ENCODE results near the gene AGBL1. TPM values are rescaled to one million over a fixed set of nuclear protein-coding genes. Genes with fewer than 3 reads are reported as not detected.

AGBL1 gene
- total RNA-seq, 1 experiment from 2014 or later = not detected

GRCh38 chr15:86872782-86873181 lies 793.1 kb downstream of the AGBL1 start:
- no peak overlapping the region for H4K91ac ChIP-seq (ENCODE audit: insufficient read length, low read depth, low read length)
- Mint-ChIP-seq H3K27ac (no peak overlapping the region), H3K4me1 (peaks cover 0 to 5% of the 10 kb centered on the region in 2 experiments; a peak in 2 of 4 replicates), H3K4me3 (no peak overlapping the region), H3K27me3 (ENCODE audit: low read depth) (no peaks in the 10 kb centered on the region), H3K36me3 (ENCODE audit: insufficient read depth in 1 of 3, low read depth in 3 of 3) (no peaks in the 10 kb centered on the region), H3K9me3 (no peaks in the 10 kb centered on the region)
- H2BK20ac ChIP-seq (ENCODE audit: low read depth, low read length, poor library complexity, severe bottlenecking) = no peak overlapping the region
- no peaks in the 10 kb centered on the region for H3K79me2 ChIP-seq (ENCODE audit: insufficient read depth, low read length)
- H4K8ac ChIP-seq (replicated peaks; ENCODE audit: insufficient read length, low read depth, low read length) = no peak overlapping the region
- no peak overlapping the region for H2AK5ac ChIP-seq (ENCODE audit: insufficient read length, low read length)
- no peak for TF ChIP-seq CTCF (conservative IDR thresholded peaks at IDR 0.05)
- no peak for DNase-seq
- H2BK15ac ChIP-seq (ENCODE audit: low read depth, low read length) = no peak overlapping the region
- no CpG with 5 or more reads among the region's 1 CpG for WGBS (ENCODE audit: extremely low coverage, insufficient read length, low lambda C conversion rate)
- H2BK120ac ChIP-seq (ENCODE audit: low read depth, low read length, poor library complexity, severe bottlenecking) = no peak overlapping the region
- H3T11ph ChIP-seq (ENCODE audit: low read length) = no peak overlapping the region
- H3K14ac ChIP-seq (ENCODE audit: insufficient read depth, low read length) = no peak overlapping the region
- no peak overlapping the region for H3K23ac ChIP-seq (ENCODE audit: insufficient read length, low read depth, low read length)
- H3K9ac ChIP-seq (ENCODE audit: extremely low read depth, insufficient read length, low read length) = no peak overlapping the region
- H2BK5ac ChIP-seq (ENCODE audit: insufficient read length, low read length) = no peak overlapping the region
- no peak overlapping the region for H4K5ac ChIP-seq (ENCODE audit: insufficient read length, low read depth, low read length)
- H3K4me1 ChIP-seq (ENCODE audit: insufficient read depth, low read length) = no peaks in the 10 kb centered on the region; the same call in 1 of the 2 replicates
- H3K23me2 ChIP-seq (ENCODE audit: insufficient read length, low read depth, low read length, poor library complexity, severe bottlenecking) = no peaks in the 10 kb centered on the region
- H2BK12ac ChIP-seq (ENCODE audit: insufficient read length, low read depth, low read length) = no peak overlapping the region
- H3K27ac ChIP-seq (ENCODE audit: insufficient read length, low read depth, low read length) = no peak overlapping the region
- H3K4me2 ChIP-seq (ENCODE audit: insufficient read depth, insufficient read length, low read length) = no peak overlapping the region
- no peaks in the 10 kb centered on the region for H3K27me3 ChIP-seq (ENCODE audit: insufficient read depth, low read length)
- no peak overlapping the region for H3K18ac ChIP-seq (ENCODE audit: insufficient read length, low read depth, low read length)
- no peaks in the 10 kb centered on the region for H3K9me3 ChIP-seq (ENCODE audit: control insufficient read depth, low read depth, low read length)
- H3K79me1 ChIP-seq (ENCODE audit: insufficient read depth, low read depth, low read length, poor library complexity, severe bottlenecking) = no peaks in the 10 kb centered on the region
- no peak overlapping the region for H2AFZ ChIP-seq (ENCODE audit: low read length)
- no peak overlapping the region for H3K56ac ChIP-seq (ENCODE audit: insufficient read length, low read depth, low read length)
- no peaks in the 10 kb centered on the region for H4K20me1 ChIP-seq (ENCODE audit: control insufficient read depth, insufficient read depth, insufficient read length)
- H3K4ac ChIP-seq (ENCODE audit: low read depth, low read length) = no peak overlapping the region

Data from H9 (cell line).